ENCODE measurements around the gene KIFAP3. TPM values are rescaled to one million over a fixed set of nuclear protein-coding genes. Genes with fewer than 3 reads are reported as not detected.

The KIFAP3 gene
- total and polyA plus RNA-seq, 7 donors, result 9.2 to 25.7 (median 21.6) TPM

DNA sequence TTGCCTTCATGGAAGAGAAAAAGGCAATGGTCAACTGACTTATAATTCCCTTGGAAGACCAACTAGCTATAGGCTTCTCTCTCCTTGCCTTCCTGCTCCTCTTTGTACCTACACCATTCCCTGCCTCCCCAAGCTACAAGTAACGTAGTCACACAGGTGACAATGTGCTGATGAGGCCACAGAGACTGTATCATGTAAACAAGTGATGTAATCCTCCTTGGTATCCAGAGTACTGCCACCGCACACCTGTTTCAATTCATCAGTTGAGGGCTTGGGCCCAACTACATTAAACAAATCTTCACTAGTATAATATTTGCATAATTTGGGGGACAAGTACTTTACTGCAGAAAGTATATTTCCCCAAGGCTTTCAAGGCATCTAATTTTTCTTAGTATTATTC, 104.4 kb downstream of the KIFAP3 start:
- TF ChIP-seq CTCF (IDR thresholded peaks at IDR 0.05), result no peak
- Histone ChIP-seq H3K4me3 (no peak overlapping the region), H3K9me3 (no peaks in the 10 kb centered on the region), H3K27me3 (ENCODE audit: insufficient read depth in 3 of 3, low read length in 2 of 3) (no peaks in the 10 kb centered on the region), H3K27ac (no peak overlapping the region), H3K36me3 (ENCODE audit: insufficient read depth in 1 of 2, low read depth in 1 of 2) (peaks cover 0 to 10% of the 10 kb centered on the region in 2 donors), H3K4me1 (no peaks in the 10 kb centered on the region)
- intact Hi-C loops (cut with DNase I), result no loop called here
- WGBS, 3 donors, result 61 to 74% (median 66%) methylated on average over 2 of the region's 2 CpGs
- ATAC-seq (peak in 1 of 4 donors; percentile 57), DNase-seq (no peak)

GRCh38 chr1:169968174-169968573, 106.3 kb downstream of the KIFAP3 start:
- no peaks in the 10 kb centered on the region for H3K9me3 ChIP-seq
- no peak for TF ChIP-seq CTCF (IDR thresholded peaks at IDR 0.05)
- H3K27me3 ChIP-seq (ENCODE audit: insufficient read depth in 3 of 3, low read length in 2 of 3), result no peaks in the 10 kb centered on the region
- H3K36me3 ChIP-seq (ENCODE audit: insufficient read depth in 1 of 2, low read depth in 1 of 2), result peaks cover 0 to 10% of the 10 kb centered on the region in 2 donors
- 71 to 73% (median 72%) methylated on average over 4 of the region's 4 CpGs for WGBS, 3 donors
- DNase-seq (no peak), ATAC-seq (no peak)
- no peak overlapping the region for H3K4me3 ChIP-seq
- no peaks in the 10 kb centered on the region for H3K4me1 ChIP-seq
- intact Hi-C loops (cut with DNase I), result no loop called here
- H3K27ac ChIP-seq, result no peak overlapping the region

DNA sequence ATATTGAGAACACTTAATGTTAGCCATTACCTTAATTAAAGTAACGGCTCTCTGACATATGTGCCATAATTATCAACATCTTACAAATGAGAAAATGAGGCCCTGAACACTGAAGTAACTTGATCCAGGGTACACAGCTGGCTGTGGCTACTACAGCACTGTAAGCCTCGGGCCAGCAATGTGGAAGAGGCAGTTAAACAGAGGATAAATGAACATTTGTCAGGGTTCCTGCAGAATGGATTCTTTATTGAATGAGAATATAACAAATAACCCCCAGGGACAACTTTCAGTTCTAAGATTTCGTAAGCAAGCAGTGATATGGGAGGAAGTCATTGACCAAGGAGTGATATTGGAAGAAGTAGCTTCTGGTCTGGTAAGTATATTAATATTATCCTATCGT, 110.3 kb downstream of the KIFAP3 start:
- intact Hi-C loops (cut with DNase I), result no loop called here
- Histone ChIP-seq H3K4me3 (no peak overlapping the region), H3K4me1 (no peaks in the 10 kb centered on the region), H3K27me3 (ENCODE audit: insufficient read depth in 3 of 3, low read length in 2 of 3) (no peaks in the 10 kb centered on the region), H3K36me3 (ENCODE audit: insufficient read depth in 1 of 2, low read depth in 1 of 2) (peaks cover 0 to 8% of the 10 kb centered on the region in 2 donors), H3K27ac (no peak overlapping the region), H3K9me3 (no peaks in the 10 kb centered on the region)
- TF ChIP-seq CTCF (IDR thresholded peaks at IDR 0.05), result no peak
- DNase-seq (no peak), ATAC-seq (no peak)
- 62 to 68% (median 63%) methylated on average over 4 of the region's 4 CpGs for WGBS, 3 donors

DNA sequence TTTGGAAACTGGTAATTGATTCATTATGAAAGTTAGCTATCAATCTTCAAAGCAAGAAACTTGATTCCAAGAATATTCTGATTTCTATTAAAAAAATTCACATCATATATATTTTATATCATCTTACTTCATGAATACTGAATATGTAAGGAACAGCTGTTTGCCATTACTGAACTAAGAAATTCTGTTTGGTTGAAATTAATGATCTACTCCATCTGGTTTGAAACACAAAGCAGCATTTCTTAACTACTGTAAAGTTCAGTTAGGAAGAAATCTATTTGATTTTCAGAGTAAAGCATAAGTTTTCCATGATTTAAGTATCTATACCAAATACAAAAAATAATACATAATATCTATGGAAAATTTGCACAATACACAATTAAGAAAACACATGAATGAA, 114.8 kb downstream of the KIFAP3 start:
- Histone ChIP-seq H3K27ac (no peak overlapping the region), H3K36me3 (ENCODE audit: insufficient read depth in 1 of 2, low read depth in 1 of 2) (peaks cover 0 to 8% of the 10 kb centered on the region in 2 donors), H3K27me3 (ENCODE audit: insufficient read depth in 3 of 3, low read length in 2 of 3) (no peaks in the 10 kb centered on the region), H3K9me3 (no peaks in the 10 kb centered on the region), H3K4me1 (no peaks in the 10 kb centered on the region), H3K4me3 (no peak overlapping the region)
- intact Hi-C loops (cut with DNase I), result no loop called here
- DNase-seq, result no peak
- no peak for TF ChIP-seq CTCF (IDR thresholded peaks at IDR 0.05)
- ATAC-seq, result no peak

DNA sequence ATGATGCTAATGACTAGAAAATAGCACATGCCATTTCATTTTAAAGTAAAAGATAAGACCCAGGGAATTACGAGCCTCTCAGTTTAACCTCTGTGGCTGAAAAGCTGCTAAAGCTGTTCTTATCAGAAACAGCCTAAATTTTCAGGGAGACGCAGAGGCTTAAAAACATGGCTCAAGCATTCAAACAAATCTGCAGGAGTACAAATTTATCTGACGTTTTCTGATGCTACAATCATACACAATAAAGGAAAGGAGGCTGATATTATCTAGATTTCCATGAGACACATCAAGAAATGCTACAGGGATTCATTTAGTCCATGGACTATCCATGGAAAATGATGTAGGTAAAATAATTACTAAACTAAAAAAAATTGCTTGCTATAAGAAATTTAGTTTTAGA, 115.5 kb downstream of the KIFAP3 start:
- no peak overlapping the region for H3K4me3 ChIP-seq
- H3K27me3 ChIP-seq (ENCODE audit: insufficient read depth in 3 of 3, low read length in 2 of 3), result no peaks in the 10 kb centered on the region
- no peaks in the 10 kb centered on the region for H3K9me3 ChIP-seq
- DNase-seq, result no peak
- H3K27ac ChIP-seq, result no peak overlapping the region
- no peaks in the 10 kb centered on the region for H3K4me1 ChIP-seq
- no peak for TF ChIP-seq CTCF (IDR thresholded peaks at IDR 0.05)
- WGBS, 3 donors, result 84 to 87% (median 86%) methylated on average over 3 of the region's 3 CpGs
- peaks cover 0 to 8% of the 10 kb centered on the region in 2 donors for H3K36me3 ChIP-seq (ENCODE audit: insufficient read depth in 1 of 2, low read depth in 1 of 2)
- intact Hi-C loops (cut with DNase I), result no loop called here
- no peak for ATAC-seq

Data from psoas muscle (tissue), 8 donors.